GM12872 (cell line): Measurements from ENCODE around the gene IGSF11.

Experiments
- CTCF ChIP-seq: IDR thresholded peaks from 3 replicates; pipeline ENCODE4 v1.5.1; 2011; ENCODE audit warnings: low read depth, mild to moderate bottlenecking, low read length, moderate library complexity; ENCODE audit not compliant: insufficient read depth

IGSF11 gene

GRCh38 chr3:118943597-118943996, 91.0 kb downstream of the IGSF11 start:
- TF ChIP-seq CTCF: no peak

GRCh38 chr3:118942671-118943070, 92.0 kb downstream of the IGSF11 start:
- TF ChIP-seq CTCF: no peak

- TF ChIP-seq CTCF: no peak
These were observed 92.5 kb downstream of the IGSF11 start for GRCh38 chr3:118942195-118942594.

- no peak for TF ChIP-seq CTCF
These were observed 93.4 kb downstream of the IGSF11 start for GRCh38 chr3:118941236-118941635.

GRCh38 chr3:118938183-118938961, 96.3 kb downstream of the IGSF11 start:
- no peak for TF ChIP-seq CTCF

GRCh38 chr3:118936811-118937210, 97.8 kb downstream of the IGSF11 start:
- no peak for TF ChIP-seq CTCF

- TF ChIP-seq CTCF: no peak
These were observed 101.7 kb downstream of the IGSF11 start for GRCh38 chr3:118932822-118933558.
